ENCODE data around the gene GPC6.

The GPC6 gene

DNA sequence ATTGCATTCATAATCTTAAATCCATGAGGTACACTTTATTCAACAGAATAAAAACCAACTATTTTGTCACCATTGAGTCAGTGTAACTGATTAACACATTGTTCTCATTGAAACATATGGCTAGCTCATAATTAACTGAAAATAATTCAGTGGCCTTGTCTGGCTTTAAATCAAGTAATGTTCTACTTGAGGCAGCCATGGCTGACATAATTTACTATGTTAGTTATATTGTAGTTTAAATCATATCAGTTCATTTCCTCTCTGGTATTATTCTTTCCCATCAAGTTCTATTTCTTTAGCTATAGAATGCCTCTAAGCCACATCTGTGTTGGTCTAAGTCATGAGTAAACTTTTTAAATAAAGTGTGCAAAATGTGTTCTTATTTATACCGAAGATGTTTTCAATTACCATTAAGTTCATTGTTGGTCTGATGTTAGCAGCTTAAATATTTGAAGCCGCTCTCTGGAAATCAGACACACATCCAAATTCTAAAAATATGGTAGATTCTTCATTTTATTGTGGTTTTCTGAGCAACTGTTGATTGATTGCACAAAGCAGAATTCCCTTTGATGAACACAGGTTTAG is 393.7 kb downstream of the GPC6 start:
- DNase-seq (ENCODE audit: low read depth): no peak
- H3K4me3 ChIP-seq (replicated peaks; ENCODE audit: low read depth, low read length): no peak overlapping the region
- TF ChIP-seq, protein P1, sequence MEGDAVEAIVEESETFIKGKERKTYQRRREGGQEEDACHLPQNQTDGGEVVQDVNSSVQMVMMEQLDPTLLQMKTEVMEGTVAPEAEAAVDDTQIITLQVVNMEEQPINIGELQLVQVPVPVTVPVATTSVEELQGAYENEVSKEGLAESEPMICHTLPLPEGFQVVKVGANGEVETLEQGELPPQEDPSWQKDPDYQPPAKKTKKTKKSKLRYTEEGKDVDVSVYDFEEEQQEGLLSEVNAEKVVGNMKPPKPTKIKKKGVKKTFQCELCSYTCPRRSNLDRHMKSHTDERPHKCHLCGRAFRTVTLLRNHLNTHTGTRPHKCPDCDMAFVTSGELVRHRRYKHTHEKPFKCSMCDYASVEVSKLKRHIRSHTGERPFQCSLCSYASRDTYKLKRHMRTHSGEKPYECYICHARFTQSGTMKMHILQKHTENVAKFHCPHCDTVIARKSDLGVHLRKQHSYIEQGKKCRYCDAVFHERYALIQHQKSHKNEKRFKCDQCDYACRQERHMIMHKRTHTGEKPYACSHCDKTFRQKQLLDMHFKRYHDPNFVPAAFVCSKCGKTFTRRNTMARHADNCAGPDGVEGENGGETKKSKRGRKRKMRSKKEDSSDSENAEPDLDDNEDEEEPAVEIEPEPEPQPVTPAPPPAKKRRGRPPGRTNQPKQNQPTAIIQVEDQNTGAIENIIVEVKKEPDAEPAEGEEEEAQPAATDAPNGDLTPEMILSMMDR (IDR thresholded peaks at IDR 0.05; ENCODE audit: low read length, missing control alignments): no peak

DNA sequence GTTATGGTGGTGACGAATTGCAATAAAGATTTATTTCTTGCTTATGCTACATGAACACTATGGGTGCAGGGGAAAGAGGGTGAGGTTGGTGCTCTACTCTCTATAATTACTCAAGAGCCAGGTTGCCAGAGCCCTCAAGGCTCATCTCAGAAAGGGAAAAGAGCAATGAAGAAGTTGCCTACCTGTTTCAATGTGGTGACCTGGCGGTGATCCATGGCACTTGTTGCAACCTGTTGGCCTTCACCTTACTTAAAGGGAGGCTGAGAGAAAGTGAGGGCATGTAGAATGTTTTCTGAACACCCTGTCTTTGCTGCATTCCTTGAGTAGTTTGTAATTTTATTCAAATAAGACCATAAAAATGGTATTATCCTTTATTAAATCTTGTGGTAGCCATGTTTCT is 394.4 kb downstream of the GPC6 start:
- TF ChIP-seq, protein P1 (IDR thresholded peaks at IDR 0.05; ENCODE audit: low read length, missing control alignments): no peak
- DNase-seq (ENCODE audit: low read depth): no peak
- H3K4me3 ChIP-seq (replicated peaks; ENCODE audit: low read depth, low read length): no peak overlapping the region

DNA sequence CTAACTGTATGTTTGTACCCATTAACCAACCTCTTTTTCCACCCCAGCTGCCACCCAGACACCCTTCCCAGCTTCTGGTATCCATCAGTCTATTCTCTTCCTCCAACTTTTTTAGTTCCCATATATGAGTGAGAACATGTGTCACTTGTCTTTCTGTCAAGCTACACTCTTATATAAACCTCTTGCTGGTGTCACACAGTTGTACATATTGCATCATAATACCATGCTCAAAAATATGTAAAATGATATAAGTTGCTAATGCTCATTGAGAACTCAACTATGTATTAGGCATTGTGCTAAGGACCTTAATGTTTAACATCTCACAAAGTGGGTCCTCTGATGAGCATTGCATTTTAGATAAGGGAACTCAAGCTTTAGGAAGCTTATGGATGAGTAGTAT is 395.4 kb downstream of the GPC6 start:
- TF ChIP-seq, protein P1 (IDR thresholded peaks at IDR 0.05; ENCODE audit: low read length, missing control alignments): no peak
- no peak for DNase-seq (ENCODE audit: low read depth)
- no peak overlapping the region for H3K4me3 ChIP-seq (replicated peaks; ENCODE audit: low read depth, low read length)

DNA sequence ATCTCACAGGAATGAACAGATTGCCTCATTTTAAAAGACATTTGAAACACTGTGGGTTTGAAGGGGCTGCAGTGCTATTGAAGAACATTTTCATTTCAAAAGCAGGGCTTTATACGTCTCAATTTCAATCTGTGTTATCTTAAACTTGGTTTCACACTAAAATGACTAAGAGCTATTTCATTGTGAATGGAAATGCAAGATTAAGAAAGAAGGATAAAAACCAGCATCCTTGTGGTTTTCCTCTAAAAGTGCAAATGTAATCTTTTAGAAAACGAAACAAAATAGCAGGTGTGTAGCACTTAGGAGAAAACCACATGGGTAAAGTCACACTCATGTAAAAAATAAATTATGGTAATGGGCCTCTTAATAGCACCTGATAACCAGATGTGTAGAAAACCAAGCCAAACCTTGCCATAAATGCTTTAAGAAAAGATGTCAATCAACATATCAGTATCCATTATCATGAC is 397.7 kb downstream of the GPC6 start:
- H3K4me3 ChIP-seq (replicated peaks; ENCODE audit: low read depth, low read length): no peak overlapping the region
- DNase-seq (ENCODE audit: low read depth): peak; percentile 18
- TF ChIP-seq, protein P1 (IDR thresholded peaks at IDR 0.05; ENCODE audit: low read length, missing control alignments): no peak

DNA sequence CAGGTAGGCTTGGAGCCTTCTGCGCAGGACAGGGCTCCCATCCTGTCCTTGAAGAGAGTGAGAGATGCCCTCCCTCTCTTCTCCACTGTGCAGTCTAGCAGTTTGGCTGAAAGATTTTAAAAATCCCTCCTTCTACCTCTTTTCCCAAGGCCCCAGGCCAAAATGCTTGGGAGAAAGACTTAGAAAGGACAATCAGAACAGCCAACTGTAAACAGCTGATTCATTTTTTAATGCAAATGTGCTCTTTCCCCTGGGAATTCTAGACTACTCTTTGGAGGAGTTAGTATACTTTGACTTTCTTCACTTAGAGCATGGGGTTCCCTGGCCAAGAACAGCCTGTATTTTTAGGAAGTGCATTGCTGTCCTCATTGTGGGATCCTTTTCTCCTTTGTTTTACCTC is 398.9 kb downstream of the GPC6 start:
- peak; percentile 29 for DNase-seq (ENCODE audit: low read depth)
- TF ChIP-seq, protein P1 (IDR thresholded peaks at IDR 0.05; ENCODE audit: low read length, missing control alignments): no peak
- no peak overlapping the region for H3K4me3 ChIP-seq (replicated peaks; ENCODE audit: low read depth, low read length)

DNA sequence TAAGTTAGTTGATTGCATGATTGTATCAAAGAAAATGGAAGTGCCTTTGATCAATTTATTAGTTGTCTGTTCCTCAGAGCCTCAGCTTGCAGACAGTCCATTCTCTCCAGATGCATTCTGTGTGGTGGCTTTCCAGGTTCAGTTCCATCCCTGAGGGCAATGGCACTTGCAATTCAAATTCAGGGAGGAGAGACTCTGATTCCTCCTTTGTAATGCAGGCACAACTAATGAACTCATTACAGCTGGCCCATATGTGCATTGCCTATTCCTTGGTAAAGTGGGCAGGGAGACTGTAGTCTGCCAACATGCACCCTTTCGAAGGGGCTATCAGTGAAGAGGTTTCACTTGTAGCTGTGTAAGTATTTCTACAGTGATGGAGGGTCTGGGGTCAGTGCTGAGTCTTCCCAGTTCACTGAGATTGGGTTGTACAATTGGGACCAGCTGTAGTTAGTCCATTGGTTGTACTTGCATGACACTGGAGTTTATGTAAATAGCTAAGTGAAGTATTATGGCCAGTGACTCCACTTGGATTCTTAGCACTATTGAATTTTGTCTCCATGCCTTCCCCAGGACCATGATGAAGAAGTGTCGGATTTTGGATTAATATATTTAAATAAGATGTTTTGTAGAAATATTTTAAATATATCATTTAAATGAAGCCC is 401.7 kb downstream of the GPC6 start:
- no peak for DNase-seq (ENCODE audit: low read depth)
- H3K4me3 ChIP-seq (replicated peaks; ENCODE audit: low read depth, low read length): no peak overlapping the region
- TF ChIP-seq, protein P1 (IDR thresholded peaks at IDR 0.05; ENCODE audit: low read length, missing control alignments): no peak

DNA sequence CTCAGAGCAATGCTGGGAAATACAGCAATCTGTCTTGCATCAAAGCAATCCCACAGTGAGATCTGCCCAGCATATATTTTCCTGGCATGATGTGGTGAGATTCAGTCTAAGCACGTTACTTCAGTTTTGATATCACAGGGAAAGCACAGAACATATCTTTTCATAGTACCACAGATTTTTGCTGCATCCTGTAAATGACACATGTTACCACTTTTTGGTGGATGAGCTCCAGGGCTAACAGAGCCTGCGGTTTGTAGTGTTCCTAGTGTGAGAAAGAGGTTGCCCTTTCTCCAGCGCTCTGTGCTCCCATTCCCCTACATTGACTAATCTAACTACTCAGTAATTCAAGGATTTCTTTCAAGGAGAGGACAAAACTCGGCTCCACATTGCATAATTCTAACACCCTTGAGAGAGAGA is 409.0 kb downstream of the GPC6 start:
- DNase-seq (ENCODE audit: low read depth): peak; percentile 41
- TF ChIP-seq, protein P1 (IDR thresholded peaks at IDR 0.05; ENCODE audit: low read length, missing control alignments): no peak
- no peak overlapping the region for H3K4me3 ChIP-seq (replicated peaks; ENCODE audit: low read depth, low read length)
